ENCODE data around the gene PDGFD. TPM values are rescaled to one million over a fixed set of nuclear protein-coding genes. Genes with fewer than 3 reads are reported as not detected.

PDGFD gene
- total and polyA plus RNA-seq, 2 donors (not counting 3 experiments of a cell fraction or from before 2014, with no cell fraction given), result 6.3 to 13.1 TPM

DNA sequence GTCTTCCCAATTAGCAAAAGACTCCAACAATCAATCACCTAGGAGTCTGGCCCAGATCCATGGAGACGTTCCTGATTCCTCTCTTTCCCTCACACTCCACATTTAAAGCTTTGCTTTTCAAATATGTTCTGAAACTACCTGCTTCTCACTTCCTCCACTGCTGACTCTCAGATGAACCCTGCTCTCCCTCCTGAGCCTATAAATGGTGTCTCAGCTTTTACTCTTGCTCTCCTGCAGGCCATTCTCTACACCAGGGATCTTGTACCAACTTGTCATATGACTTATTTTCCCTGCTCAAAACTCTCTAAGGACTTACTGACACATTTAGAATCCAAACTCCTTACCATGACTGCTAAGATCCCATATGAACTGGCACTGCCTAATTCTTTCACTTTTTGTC, 265.9 kb downstream of the PDGFD start:
- Histone ChIP-seq H2AFZ (ENCODE audit: low read depth, low read length) (no peak overlapping the region), H3K36me3 (ENCODE audit: control insufficient read depth in 2 of 2, extremely low read depth in 1 of 2, insufficient read depth in 2 of 2, low read length in 2 of 2) (no peaks in the 10 kb centered on the region), H3K79me2 (ENCODE audit: control insufficient read depth, insufficient read depth, low read length) (no peaks in the 10 kb centered on the region), H3K27me3 (ENCODE audit: control insufficient read depth in 2 of 2, insufficient read depth in 2 of 2, low read length in 2 of 2) (no peaks in the 10 kb centered on the region), H3K27ac (ENCODE audit: insufficient read depth, low read depth, low read length) (no peak overlapping the region), H3K4me3 (replicated peaks in 1 of 3; ENCODE audit: insufficient read depth in 1 of 3, low read depth in 1 of 3, low read length in 3 of 3) (no peak overlapping the region), H3K9ac (replicated peaks; ENCODE audit: extremely low read depth, insufficient read depth, low read length) (no peak overlapping the region), H3K4me2 (ENCODE audit: insufficient read depth, low read length) (no peak overlapping the region), H3K9me3 (replicated peaks; ENCODE audit: control insufficient read depth, insufficient read depth, low read length) (no peaks in the 10 kb centered on the region), H3K9me1 (replicated peaks; ENCODE audit: control insufficient read depth, extremely low read depth, insufficient read depth, low read length) (no peaks in the 10 kb centered on the region), H4K20me1 (replicated peaks; ENCODE audit: control insufficient read depth, extremely low read depth, insufficient read depth, low read length) (no peaks in the 10 kb centered on the region), H3K4me1 (ENCODE audit: control insufficient read depth, extremely low read depth, insufficient read depth, low read length) (peaks cover 5% of the 10 kb centered on the region)
- TF ChIP-seq EZH2 (IDR thresholded peaks at IDR 0.05; ENCODE audit: borderline replicate concordance, low read depth, low read length, severe bottlenecking) (no peak), MAX (IDR thresholded peaks at IDR 0.05; ENCODE audit: insufficient read depth, insufficient read length) (no peak), JUN (IDR thresholded peaks at IDR 0.05; ENCODE audit: borderline replicate concordance, insufficient read depth, insufficient read length, low read depth) (no peak), POLR2A (IDR thresholded peaks at IDR 0.05; ENCODE audit: low read depth, low read length) (no peak), MYC (IDR thresholded peaks at IDR 0.05; ENCODE audit: low read depth, low read length) (no peak)
- TF ChIP-seq, protein P1, sequence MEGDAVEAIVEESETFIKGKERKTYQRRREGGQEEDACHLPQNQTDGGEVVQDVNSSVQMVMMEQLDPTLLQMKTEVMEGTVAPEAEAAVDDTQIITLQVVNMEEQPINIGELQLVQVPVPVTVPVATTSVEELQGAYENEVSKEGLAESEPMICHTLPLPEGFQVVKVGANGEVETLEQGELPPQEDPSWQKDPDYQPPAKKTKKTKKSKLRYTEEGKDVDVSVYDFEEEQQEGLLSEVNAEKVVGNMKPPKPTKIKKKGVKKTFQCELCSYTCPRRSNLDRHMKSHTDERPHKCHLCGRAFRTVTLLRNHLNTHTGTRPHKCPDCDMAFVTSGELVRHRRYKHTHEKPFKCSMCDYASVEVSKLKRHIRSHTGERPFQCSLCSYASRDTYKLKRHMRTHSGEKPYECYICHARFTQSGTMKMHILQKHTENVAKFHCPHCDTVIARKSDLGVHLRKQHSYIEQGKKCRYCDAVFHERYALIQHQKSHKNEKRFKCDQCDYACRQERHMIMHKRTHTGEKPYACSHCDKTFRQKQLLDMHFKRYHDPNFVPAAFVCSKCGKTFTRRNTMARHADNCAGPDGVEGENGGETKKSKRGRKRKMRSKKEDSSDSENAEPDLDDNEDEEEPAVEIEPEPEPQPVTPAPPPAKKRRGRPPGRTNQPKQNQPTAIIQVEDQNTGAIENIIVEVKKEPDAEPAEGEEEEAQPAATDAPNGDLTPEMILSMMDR (IDR thresholded peaks at IDR 0.05; ENCODE audit: extremely low read depth in 1 of 2, insufficient read depth in 1 of 2, low read depth in 1 of 2, low read length in 2 of 2), result no peak
- POLR2A ChIA-PET, result no interaction called here
- FAIRE-seq, result no peak
- DNase-seq (ENCODE audit: low read depth, low spot score), result no peak
- dilution Hi-C loops (cut with MboI; ENCODE audit: extremely low pct_ligation_motif_present, low sequenced_read_pairs), result no loop called here
- CTCF ChIA-PET, result interaction anchor here (0.8 kb wide), 1 partner anchor 215 kb away, joined by 3 read pairs; no protein-coding TSS in a partner anchor
- no TSS peak for BruUV-seq (replicated peaks)
- intact Hi-C loops (cut with micrococcal nuclease), result no loop called here

All from endothelial cell of umbilical vein (primary cell).